IMR-90 (cell line): ENCODE data around the gene RAB11FIP4. TPM values are rescaled to one million over a fixed set of nuclear protein-coding genes. Genes with fewer than 3 reads are reported as not detected.

Source experiments
- ATAC-seq: fragments of 200-7000 bp; cut with Tn5 transposase; 2 replicates; pipeline ENCODE4 v1.9.1; 2020; ENCODE audit warnings: low read depth, mild to moderate bottlenecking, moderate library complexity
- BruUV-seq: library from RNA; stranded (reverse); fragments of 400-500 nt; replicated peaks from 2 replicates; lab custom pipeline; 2021; lab: Mats Ljungman, UMichigan
- CTCF ChIA-PET: fragments of 300-600 bp; formaldehyde crosslinking; extraction: SDS; loops from one replicate; lab custom pipeline; 2021; ENCODE audit warnings: antibody characterized with exemption; lab: Yijun Ruan, JAX
- POLR2A ChIA-PET: fragments of 300-600 bp; sonication (Branson Sonifier 250); formaldehyde crosslinking; loops from one replicate; lab custom pipeline; 2022; ENCODE audit warnings: antibody characterized with exemption; ENCODE audit not compliant: unreplicated experiment; lab: Charles Lee
- DNase-seq: peaks from one replicate; pipeline ENCODE4 v3.0.0; 2013
- H2AFZ ChIP-seq: replicated peaks from 2 replicates; pipeline ENCODE3; 2013; ENCODE audit warnings: low read length, mild to moderate bottlenecking; ENCODE audit not compliant: poor library complexity
- H2AK5ac ChIP-seq: 2 replicates; pipeline ENCODE4 v1.6.1; 2013; ENCODE audit warnings: low read depth, low read length, inconsistent platforms
- H2AK9ac ChIP-seq: replicated peaks from 2 replicates; pipeline ENCODE3; 2013; ENCODE audit warnings: mild to moderate bottlenecking, low read depth, low read length, moderate library complexity; ENCODE audit not compliant: poor library complexity
- H2BK120ac ChIP-seq: 2 replicates; pipeline ENCODE4 v1.6.1; 2013; ENCODE audit warnings: low read depth, low read length, inconsistent platforms
- H2BK15ac ChIP-seq: 3 replicates; pipeline ENCODE4 v1.6.1; 2013; ENCODE audit warnings: low read depth, low read length, inconsistent platforms
- H2BK20ac ChIP-seq: 2 replicates; pipeline ENCODE4 v1.6.1; 2013; ENCODE audit warnings: low read depth, mild to moderate bottlenecking, inconsistent platforms, low read length, moderate library complexity
- H2BK5ac ChIP-seq: 2 replicates; pipeline ENCODE4 v1.6.1; 2013; ENCODE audit warnings: mild to moderate bottlenecking, low read depth, low read length, inconsistent platforms; ENCODE audit not compliant: poor library complexity, severe bottlenecking
- H3K14ac ChIP-seq: replicated peaks from 2 replicates; pipeline ENCODE4 v1.6.1; 2013; ENCODE audit warnings: low read depth, low read length, inconsistent platforms
- H3K18ac ChIP-seq: 2 replicates; pipeline ENCODE4 v1.6.1; 2013; ENCODE audit warnings: low read depth, low read length, control low read depth
- H3K23ac ChIP-seq: 2 replicates; pipeline ENCODE4 v1.6.1; 2013; ENCODE audit warnings: low read depth, low read length, inconsistent platforms
- H3K27ac ChIP-seq: 2 replicates; pipeline ENCODE4 v1.5.1; 2013; ENCODE audit warnings: mild to moderate bottlenecking, control low read depth, low read length; ENCODE audit not compliant: insufficient read depth
- H3K27me3 ChIP-seq: 2 replicates; pipeline ENCODE4 v1.6.1; 2013; ENCODE audit warnings: low read length; ENCODE audit not compliant: control insufficient read depth, insufficient read depth
- H3K36me3 ChIP-seq: 2 replicates; pipeline ENCODE4 v1.6.1; 2013; ENCODE audit warnings: low read length, mixed read lengths; ENCODE audit not compliant: control insufficient read depth, insufficient read depth
- H3K4ac ChIP-seq: 2 replicates; pipeline ENCODE4 v1.6.1; 2013; ENCODE audit warnings: low read depth, low read length, inconsistent platforms
- H3K4me1 ChIP-seq: 2 replicates; pipeline ENCODE4 v1.6.1; 2013; ENCODE audit warnings: low read length, mixed read lengths; ENCODE audit not compliant: control insufficient read depth, insufficient read depth
- H3K4me2 ChIP-seq: 2 replicates; pipeline ENCODE4 v1.6.1; 2013; ENCODE audit warnings: low read depth, mild to moderate bottlenecking, control low read depth, low read length, moderate library complexity
- H3K4me3 ChIP-seq: 2 replicates; pipeline ENCODE4 v1.5.1; 2013; ENCODE audit warnings: low read depth, mild to moderate bottlenecking, control low read depth, low read length, moderate library complexity; ENCODE audit not compliant: insufficient read depth
- H3K56ac ChIP-seq: 2 replicates; pipeline ENCODE4 v1.6.1; 2013; ENCODE audit warnings: low read length, inconsistent platforms; ENCODE audit not compliant: insufficient read depth; ENCODE audit errors: extremely low read depth
- H3K79me1 ChIP-seq, 2 experiments: 2 replicates each; pipeline ENCODE4 v1.6.1; 2013; ENCODE audit warnings: low read length in 2 of 2, inconsistent platforms in 1 of 2, low read depth in 1 of 2
- H3K9ac ChIP-seq: 2 replicates; pipeline ENCODE4 v1.6.1; 2013; ENCODE audit warnings: low read depth, low read length, control low read depth
- H3K9me1 ChIP-seq: 2 replicates; pipeline ENCODE4 v1.6.1; 2013; ENCODE audit warnings: low read length, inconsistent platforms; ENCODE audit not compliant: insufficient read depth
- H3K9me3 ChIP-seq: 2 replicates; pipeline ENCODE4 v1.6.1; 2013; ENCODE audit warnings: low read length; ENCODE audit not compliant: control insufficient read depth, insufficient read depth
- H4K20me1 ChIP-seq: 2 replicates; pipeline ENCODE4 v1.6.1; 2013; ENCODE audit warnings: low read length, inconsistent platforms; ENCODE audit not compliant: insufficient read depth
- H4K5ac ChIP-seq: 2 replicates; pipeline ENCODE4 v1.6.1; 2013; ENCODE audit warnings: mild to moderate bottlenecking, low read depth, low read length, control low read depth
- H4K8ac ChIP-seq, 2 experiments: 2 replicates each; pipeline ENCODE4 v1.6.1; 2013; ENCODE audit warnings: low read depth in 2 of 2, low read length in 2 of 2, control low read depth in 1 of 2, inconsistent platforms in 1 of 2
- H4K91ac ChIP-seq: 2 replicates; pipeline ENCODE4 v1.6.1; 2013; ENCODE audit warnings: low read depth, low read length, inconsistent platforms; ENCODE audit not compliant: insufficient read depth
- FOS ChIP-seq: fragments of 150-350 bp; IDR thresholded peaks from 2 replicates; pipeline ENCODE4 v1.6.1; 2016; ENCODE audit warnings: low read depth, low read length
- MAZ ChIP-seq: IDR thresholded peaks from 2 replicates; pipeline ENCODE4 v1.6.1; 2012; ENCODE audit warnings: low read depth, mild to moderate bottlenecking, low read length, improper control_type of control experiment, moderate library complexity, borderline replicate concordance
- POLR2A ChIP-seq: IDR thresholded peaks from 2 replicates; pipeline ENCODE4 v1.6.1; 2012; ENCODE audit warnings: mild to moderate bottlenecking, low read depth, low read length
- RAD21 ChIP-seq: IDR thresholded peaks from 2 replicates; pipeline ENCODE4 v1.6.1; 2012; ENCODE audit warnings: low read length, improper control_type of control experiment
- RFX5 ChIP-seq: IDR thresholded peaks from 2 replicates; pipeline ENCODE4 v1.8.0; 2012; ENCODE audit warnings: low read depth, mild to moderate bottlenecking, low read length, moderate library complexity
- WGBS, 2 experiments: methylation state at CpG; one replicate each; pipeline versions ENCODE4 v1.1.5 to v1.1.7; 2013; ENCODE audit warnings: missing lambda C conversion rate in 2 of 2; ENCODE audit not compliant: insufficient read length in 1 of 2; ENCODE audit errors: extremely low coverage in 2 of 2; 5-methylcytosine and 5-hydroxymethylcytosine counted together
- dilution Hi-C: fragments of 300-500 bp; cut with HindIII; formaldehyde crosslinking; loops from one replicate; pipeline ENCODE4 v1.14.3; 2018; ENCODE audit warnings: low sequenced_read_pairs; ENCODE audit not compliant: unreplicated experiment
- in situ Hi-C: fragments of 300-500 bp; cut with MboI; formaldehyde crosslinking; loops from 3 replicates; pipeline ENCODE4 v1.14.3; 2019; ENCODE audit warnings: low sequenced_read_pairs, inconsistent platforms, mixed read lengths
- intact Hi-C: fragments of 100-400 bp; cut with micrococcal nuclease; formaldehyde crosslinking; loops from 2 replicates; pipeline ENCODE4 v1.10.0; 2022
- polyA plus RNA-seq, 3 experiments: library from polyadenylated mRNA; depleted of rRNA; stranded (reverse); fragments of >200 nt; gene quantifications; 2 replicates each; pipeline ENCODE4 v1.2.3, GENCODE V29; 2012; ENCODE audit warnings: low replicate concordance in 1 of 3
- total RNA-seq: library from RNA; depleted of rRNA; stranded (reverse); fragments of >200 nt; gene quantifications from 2 replicates; pipeline ENCODE4 v1.2.3, GENCODE V29; 2012

RAB11FIP4 gene
- total and polyA plus RNA-seq, 2 of the 4 experiments (the other 2 are of a cell fraction), result 0.68 to 1.1 TPM

- POLR2A ChIA-PET, result no interaction called here
- H3K14ac ChIP-seq, result no peak overlapping the region
- no peaks in the 10 kb centered on the region for H4K20me1 ChIP-seq
- H3K4ac ChIP-seq, result no peak overlapping the region
- dilution Hi-C loops (no loop called here), in situ Hi-C loops (no loop called here), intact Hi-C loops (no loop called here)
- 48% methylated on average over 3 of the region's 9 CpGs; no CpG with 5 or more reads in 1 of the 2 experiments for WGBS, 2 experiments
- no peak overlapping the region for H2AFZ ChIP-seq
- no TSS peak for BruUV-seq
- no peak overlapping the region for H3K56ac ChIP-seq
- H3K79me1 ChIP-seq, result no peaks in the 10 kb centered on the region
- H2BK120ac ChIP-seq, result no peak overlapping the region
- H4K91ac ChIP-seq, result no peak overlapping the region
- H3K4me1 ChIP-seq, result no peaks in the 10 kb centered on the region; the same call in 1 of the 2 replicates
- H3K9ac ChIP-seq, result no peak overlapping the region
- no peaks in the 10 kb centered on the region for H3K9me1 ChIP-seq
- TF ChIP-seq POLR2A (no peak), MAZ (no peak), RAD21 (no peak), FOS (no peak), RFX5 (no peak)
- no peak for DNase-seq
- no peak overlapping the region for H3K18ac ChIP-seq
- H2BK5ac ChIP-seq, result no peak overlapping the region
- no peak overlapping the region for H4K8ac ChIP-seq
- no peak overlapping the region for H3K4me2 ChIP-seq
- H2BK20ac ChIP-seq, result no peak overlapping the region
- peaks cover 87% of the 10 kb centered on the region for H3K27me3 ChIP-seq
- no peak overlapping the region for H3K4me3 ChIP-seq
- no peaks in the 10 kb centered on the region for H3K36me3 ChIP-seq
- no peaks in the 10 kb centered on the region for H3K9me3 ChIP-seq
- ATAC-seq, result no peak
- CTCF ChIA-PET, result no interaction called here
- no peak overlapping the region for H2AK5ac ChIP-seq
- H3K27ac ChIP-seq, result no peak overlapping the region
- H2BK15ac ChIP-seq, result no peak overlapping the region
- H2AK9ac ChIP-seq, result no peak overlapping the region
- H4K5ac ChIP-seq, result no peak overlapping the region
- no peak overlapping the region for H3K23ac ChIP-seq
Measured at GRCh38 chr17:31490019-31490650, 98.7 kb downstream of the RAB11FIP4 start.
